Measurements from ENCODE around the gene PTGR3.

- TF ChIP-seq EZH2 (IDR thresholded peaks at IDR 0.05; ENCODE audit: borderline replicate concordance, low read length) (no peak), CTCF (IDR thresholded peaks at IDR 0.05; ENCODE audit: low read length) (no peak)
Measured at GRCh38 chr18:75214766-75215510, 6.0 kb upstream of the PTGR3 start.

Data from OCI-LY1 (cell line).